GM19328 (cell line): Measurements from ENCODE around the gene EIF4E.
"Not testable (repeated sequence)": the region's sequence is repeated elsewhere in the genome, so short reads cannot be mapped to it uniquely, and the experiment has no call there.

Experiments
- ATAC-seq: cut with Tn5 transposase; IDR thresholded peaks from one replicate; pipeline ENCODE4 v1.9.1; 2021; ENCODE audit warnings: mild to moderate bottlenecking, moderate library complexity; ENCODE audit not compliant: unreplicated experiment

EIF4E gene

GRCh38 chr4:98934851-98935250, 5.9 kb upstream of the EIF4E start:
- ATAC-seq = not testable (repeated sequence)

GRCh38 chr4:98932539-98932938, 3.6 kb upstream of the EIF4E start:
- ATAC-seq = no peak

- no peak for ATAC-seq
Measured at GRCh38 chr4:98930311-98930865, 1.5 kb upstream of the EIF4E start.

- peak; percentile 33 for ATAC-seq
Measured at GRCh38 chr4:98929341-98930267, 671 bp upstream of the EIF4E start.

GRCh38 chr4:98928131-98928504, 815 bp downstream of the EIF4E start:
- ATAC-seq = peak; percentile 29

GRCh38 chr4:98926257-98926656, 2.7 kb downstream of the EIF4E start:
- not testable (repeated sequence) for ATAC-seq

- no peak for ATAC-seq
Measured at GRCh38 chr4:98921292-98921691, 7.6 kb downstream of the EIF4E start.

GRCh38 chr4:98919996-98920395, 8.9 kb downstream of the EIF4E start:
- ATAC-seq = no peak

GRCh38 chr4:98910728-98911127, 18.2 kb downstream of the EIF4E start:
- not testable (repeated sequence) for ATAC-seq

- no peak for ATAC-seq
Measured at GRCh38 chr4:98909646-98910401, 19.1 kb downstream of the EIF4E start.

- no peak for ATAC-seq
Measured at GRCh38 chr4:98908703-98909262, 20.1 kb downstream of the EIF4E start.

GRCh38 chr4:98908182-98908581, 20.8 kb downstream of the EIF4E start:
- no peak for ATAC-seq

- ATAC-seq = no peak
Measured at GRCh38 chr4:98905839-98906238, 23.1 kb downstream of the EIF4E start.

- ATAC-seq = no peak
Measured at GRCh38 chr4:98905297-98905696, 23.6 kb downstream of the EIF4E start.

GRCh38 chr4:98903963-98904362, 25.0 kb downstream of the EIF4E start:
- no peak for ATAC-seq

GRCh38 chr4:98903561-98903960, 25.4 kb downstream of the EIF4E start:
- ATAC-seq = no peak

GRCh38 chr4:98899277-98899676, 29.7 kb downstream of the EIF4E start:
- ATAC-seq = no peak

- no peak for ATAC-seq
Measured at GRCh38 chr4:98891478-98892337, 37.2 kb downstream of the EIF4E start.

GRCh38 chr4:98890702-98891455, 38.1 kb downstream of the EIF4E start:
- ATAC-seq = no peak

GRCh38 chr4:98887145-98887544, 41.8 kb downstream of the EIF4E start:
- ATAC-seq = no peak
